Osteoblast (primary cell): ENCODE results near the gene SCARF2. TPM values are rescaled to one million over a fixed set of nuclear protein-coding genes. Genes with fewer than 3 reads are reported as not detected.
"Not testable (repeated sequence)": the region's sequence is repeated elsewhere in the genome, so short reads cannot be mapped to it uniquely, and the experiment has no call there.

Experiments
- DNase-seq: peaks from one replicate; pipeline ENCODE4 v3.0.0; 2011; ENCODE audit warnings: low spot score, mixed read lengths; ENCODE audit not compliant: insufficient read length; ENCODE audit errors: missing footprints
- H2AFZ ChIP-seq: 2 replicates; pipeline ENCODE4 v1.6.0; 2011; ENCODE audit warnings: mild to moderate bottlenecking, low read length
- H3K27ac ChIP-seq: 2 replicates; pipeline ENCODE4 v1.5.1; 2011; ENCODE audit warnings: mild to moderate bottlenecking, low read depth, low read length, moderate library complexity
- H3K27me3 ChIP-seq: 2 replicates; pipeline ENCODE4 v1.6.0; 2012; ENCODE audit warnings: mild to moderate bottlenecking, control low read depth, inconsistent platforms, low read length, moderate library complexity; ENCODE audit not compliant: insufficient read depth
- H3K36me3 ChIP-seq: 2 replicates; pipeline ENCODE4 v1.5.1; 2011; ENCODE audit warnings: mild to moderate bottlenecking, low read length, control low read depth, moderate library complexity; ENCODE audit not compliant: insufficient read depth
- H3K4me1 ChIP-seq: 2 replicates; pipeline ENCODE4 v1.5.1; 2011; ENCODE audit warnings: mild to moderate bottlenecking, low read length, control low read depth, moderate library complexity; ENCODE audit not compliant: insufficient read depth
- H3K4me2 ChIP-seq: 2 replicates; pipeline ENCODE4 v1.6.0; 2011; ENCODE audit warnings: mild to moderate bottlenecking, low read length; ENCODE audit not compliant: insufficient read depth
- H3K4me3 ChIP-seq: fragments of 200-600 bp; sonication (generic); 3 replicates; pipeline ENCODE4 v1.5.1; 2012; ENCODE audit warnings: mild to moderate bottlenecking, low read length, inconsistent platforms; ENCODE audit not compliant: insufficient read depth
- H3K79me2 ChIP-seq: 2 replicates; pipeline ENCODE4 v1.6.0; 2012; ENCODE audit warnings: mild to moderate bottlenecking, low read length, control low read depth, inconsistent platforms; ENCODE audit not compliant: insufficient read depth
- H3K9me3 ChIP-seq: 2 replicates; pipeline ENCODE4 v1.5.1; 2011; ENCODE audit warnings: low read depth, low read length, control low read depth
- H4K20me1 ChIP-seq: 2 replicates; pipeline ENCODE4 v1.6.0; 2012; ENCODE audit warnings: mild to moderate bottlenecking, low read length, control low read depth; ENCODE audit not compliant: insufficient read depth
- total RNA-seq: library from RNA; depleted of rRNA; stranded (reverse); fragments of >200 nt; gene quantifications from 2 replicates; pipeline ENCODE4 v1.2.3, GENCODE V29; 2012
- TF ChIP-seq, protein P1 (sequence below): IDR thresholded peaks from 2 replicates; pipeline ENCODE4 v1.5.1; 2011; ENCODE audit warnings: mild to moderate bottlenecking, low read depth, low read length, moderate library complexity; ENCODE audit errors: extremely low read depth

Gene SCARF2
- total RNA-seq, 1 donor: 23.9 TPM

DNA sequence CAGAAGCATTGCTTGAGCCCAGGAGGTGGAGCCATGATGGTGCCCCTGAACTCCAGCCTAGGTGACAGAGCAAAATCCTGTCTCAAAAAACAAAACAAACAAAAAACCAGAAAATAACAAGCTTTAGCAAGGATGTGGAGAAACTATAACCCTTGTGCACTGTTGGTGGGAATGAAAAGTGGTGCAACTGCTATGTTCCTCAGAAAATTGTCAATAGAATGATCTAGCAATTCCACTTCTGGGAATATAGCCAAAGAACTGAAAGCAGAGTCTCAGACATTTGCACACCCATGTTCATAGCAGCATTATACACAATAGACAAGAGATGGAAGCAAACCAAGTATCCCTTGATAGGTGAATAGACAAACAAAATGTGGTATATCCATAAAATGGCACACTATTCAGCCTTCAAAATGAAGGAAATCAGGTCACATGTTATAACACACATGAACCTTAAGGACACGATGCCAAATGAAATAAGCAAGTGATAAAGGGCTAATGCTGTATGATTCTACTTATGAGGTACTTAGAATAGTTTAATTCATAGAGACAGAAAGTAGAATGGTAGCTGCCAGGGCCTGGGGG is 42.1 kb upstream of the SCARF2 start:
- Histone ChIP-seq H3K27me3 (no peaks in the 10 kb centered on the region), H3K79me2 (peaks cover 30% of the 10 kb centered on the region), H3K4me2 (no peak overlapping the region), H3K4me3 (no peak overlapping the region), H3K9me3 (no peaks in the 10 kb centered on the region), H3K27ac (no peak overlapping the region), H4K20me1 (peaks cover 8% of the 10 kb centered on the region), H3K4me1 (no peaks in the 10 kb centered on the region), H2AFZ (no peak overlapping the region), H3K36me3 (peaks cover 2% of the 10 kb centered on the region)
- TF ChIP-seq, protein P1, sequence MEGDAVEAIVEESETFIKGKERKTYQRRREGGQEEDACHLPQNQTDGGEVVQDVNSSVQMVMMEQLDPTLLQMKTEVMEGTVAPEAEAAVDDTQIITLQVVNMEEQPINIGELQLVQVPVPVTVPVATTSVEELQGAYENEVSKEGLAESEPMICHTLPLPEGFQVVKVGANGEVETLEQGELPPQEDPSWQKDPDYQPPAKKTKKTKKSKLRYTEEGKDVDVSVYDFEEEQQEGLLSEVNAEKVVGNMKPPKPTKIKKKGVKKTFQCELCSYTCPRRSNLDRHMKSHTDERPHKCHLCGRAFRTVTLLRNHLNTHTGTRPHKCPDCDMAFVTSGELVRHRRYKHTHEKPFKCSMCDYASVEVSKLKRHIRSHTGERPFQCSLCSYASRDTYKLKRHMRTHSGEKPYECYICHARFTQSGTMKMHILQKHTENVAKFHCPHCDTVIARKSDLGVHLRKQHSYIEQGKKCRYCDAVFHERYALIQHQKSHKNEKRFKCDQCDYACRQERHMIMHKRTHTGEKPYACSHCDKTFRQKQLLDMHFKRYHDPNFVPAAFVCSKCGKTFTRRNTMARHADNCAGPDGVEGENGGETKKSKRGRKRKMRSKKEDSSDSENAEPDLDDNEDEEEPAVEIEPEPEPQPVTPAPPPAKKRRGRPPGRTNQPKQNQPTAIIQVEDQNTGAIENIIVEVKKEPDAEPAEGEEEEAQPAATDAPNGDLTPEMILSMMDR: no peak
- DNase-seq: no peak

DNA sequence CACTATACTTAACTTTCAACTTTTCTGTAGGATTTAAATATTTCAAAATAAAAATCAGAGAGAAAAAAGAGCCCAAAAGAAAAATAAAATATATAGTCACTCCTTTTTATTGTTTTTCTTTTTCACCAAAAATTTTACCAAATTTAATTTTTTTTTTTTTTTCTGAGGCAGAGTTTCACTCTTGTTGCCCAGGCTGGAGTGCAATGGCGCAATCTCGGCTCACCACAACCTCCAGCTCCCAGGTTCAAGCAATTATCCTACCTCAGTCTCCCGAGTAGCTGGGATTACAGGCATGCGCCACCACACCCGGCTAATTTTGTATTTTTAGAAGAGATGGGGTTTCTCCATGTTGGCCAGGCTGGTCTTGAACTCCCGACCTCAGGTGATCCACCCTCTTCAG is 40.4 kb upstream of the SCARF2 start:
- not testable (repeated sequence) for DNase-seq, H2AFZ ChIP-seq, H3K4me3 ChIP-seq, H4K20me1 ChIP-seq, H3K27me3 ChIP-seq, H3K4me2 ChIP-seq, H3K27ac ChIP-seq, H3K4me1 ChIP-seq, H3K9me3 ChIP-seq, H3K36me3 ChIP-seq
- peaks cover 21% of the 10 kb centered on the region for H3K79me2 ChIP-seq

DNA sequence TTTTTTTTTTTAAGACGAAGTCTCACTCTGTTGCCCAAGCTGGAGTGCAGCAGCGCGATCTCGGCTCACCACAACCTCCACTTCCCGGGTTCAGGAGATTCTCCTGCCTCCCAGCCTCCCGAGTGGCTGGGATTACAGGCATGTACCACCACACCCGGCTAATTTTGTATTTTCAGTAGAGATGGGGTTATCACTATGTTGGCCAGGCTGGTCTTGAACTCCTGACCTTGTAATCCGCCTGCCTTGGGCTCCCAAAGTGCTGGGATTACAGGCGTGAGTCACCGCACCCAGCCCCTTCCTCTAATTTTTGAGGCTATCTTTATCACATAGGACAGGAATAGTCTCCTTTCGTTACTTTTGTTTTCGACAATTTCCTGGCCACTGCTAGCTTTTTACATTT is 37.9 kb upstream of the SCARF2 start:
- H3K4me3 ChIP-seq, DNase-seq, H3K4me2 ChIP-seq, H3K9me3 ChIP-seq, H2AFZ ChIP-seq, H3K27ac ChIP-seq, H3K27me3 ChIP-seq, H4K20me1 ChIP-seq, H3K4me1 ChIP-seq: not testable (repeated sequence)
- H3K79me2 ChIP-seq: peaks cover 12% of the 10 kb centered on the region
- H3K36me3 ChIP-seq: peaks cover 13% of the 10 kb centered on the region

GRCh38 chr22:20475115-20475436 is 37.5 kb upstream of the SCARF2 start:
- Histone ChIP-seq H3K36me3 (peaks cover 16% of the 10 kb centered on the region), H3K27me3 (no peaks in the 10 kb centered on the region), H3K9me3 (no peaks in the 10 kb centered on the region), H4K20me1 (peaks cover 5% of the 10 kb centered on the region), H2AFZ (no peak overlapping the region), H3K4me3 (no peak overlapping the region), H3K79me2 (peaks cover 9% of the 10 kb centered on the region), H3K4me2 (no peak overlapping the region), H3K27ac (no peak overlapping the region), H3K4me1 (no peaks in the 10 kb centered on the region)
- DNase-seq: no peak
- TF ChIP-seq, protein P1: no peak

DNA sequence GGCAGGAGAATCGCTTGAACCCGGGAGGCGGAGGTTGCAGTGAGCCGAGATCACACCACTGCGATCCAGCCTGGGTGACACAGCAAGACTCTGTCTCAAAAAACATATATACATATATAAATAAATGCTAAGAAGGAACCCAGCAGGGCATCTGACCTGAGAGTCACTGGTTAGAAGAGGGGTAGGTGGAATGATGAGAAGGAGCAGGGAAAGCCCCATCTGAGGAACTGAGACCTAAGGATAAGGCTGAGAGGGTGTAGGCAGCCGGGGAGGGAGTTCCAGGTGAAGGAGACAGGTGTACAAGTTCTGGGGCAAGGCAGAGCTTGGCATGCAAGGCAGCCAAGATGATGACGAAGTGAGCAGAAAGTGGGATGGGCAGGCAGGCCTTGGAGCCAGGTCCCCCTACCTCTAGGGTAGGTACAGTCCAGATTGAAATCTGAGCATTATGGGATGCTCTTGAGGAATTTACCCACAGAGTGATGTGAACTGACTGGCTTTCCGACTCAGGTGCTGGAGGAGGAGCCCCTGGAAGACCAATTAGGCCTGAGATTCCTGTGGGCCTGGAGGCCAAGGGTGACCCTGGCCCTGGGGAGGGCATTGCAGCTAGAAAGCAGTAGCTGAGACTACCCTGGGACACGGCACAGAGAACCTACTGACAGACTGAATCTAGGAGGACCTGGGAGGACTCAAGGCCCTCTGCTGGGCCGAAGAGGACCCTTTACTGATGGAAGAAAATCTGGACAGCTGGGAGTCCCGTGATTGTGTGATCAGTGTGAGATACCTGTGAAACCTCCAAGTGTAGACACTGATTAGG is 35.2 kb upstream of the SCARF2 start:
- Histone ChIP-seq H3K4me2 (no peak overlapping the region), H2AFZ (no peak overlapping the region), H4K20me1 (peaks cover 5% of the 10 kb centered on the region), H3K4me3 (no peak overlapping the region), H3K4me1 (no peaks in the 10 kb centered on the region), H3K27ac (no peak overlapping the region), H3K36me3 (peaks cover 35% of the 10 kb centered on the region), H3K27me3 (no peaks in the 10 kb centered on the region), H3K9me3 (no peaks in the 10 kb centered on the region), H3K79me2 (peaks cover 4% of the 10 kb centered on the region)
- TF ChIP-seq, protein P1: no peak
- DNase-seq: no peak
